Activated T-cell treated with anti-CD3 and anti-CD28 coated beads for 1 hour (primary cell): Measurements from ENCODE around the gene SIDT1.
A peak's percentile ranks its signal among the peaks of the same experiment; 100 is the strongest.

ENCODE experiments used
- DNase-seq: peaks from one replicate; pipeline ENCODE4 v3.0.0-alpha.2; 2020; ENCODE audit warnings: low read depth

Gene SIDT1

DNA sequence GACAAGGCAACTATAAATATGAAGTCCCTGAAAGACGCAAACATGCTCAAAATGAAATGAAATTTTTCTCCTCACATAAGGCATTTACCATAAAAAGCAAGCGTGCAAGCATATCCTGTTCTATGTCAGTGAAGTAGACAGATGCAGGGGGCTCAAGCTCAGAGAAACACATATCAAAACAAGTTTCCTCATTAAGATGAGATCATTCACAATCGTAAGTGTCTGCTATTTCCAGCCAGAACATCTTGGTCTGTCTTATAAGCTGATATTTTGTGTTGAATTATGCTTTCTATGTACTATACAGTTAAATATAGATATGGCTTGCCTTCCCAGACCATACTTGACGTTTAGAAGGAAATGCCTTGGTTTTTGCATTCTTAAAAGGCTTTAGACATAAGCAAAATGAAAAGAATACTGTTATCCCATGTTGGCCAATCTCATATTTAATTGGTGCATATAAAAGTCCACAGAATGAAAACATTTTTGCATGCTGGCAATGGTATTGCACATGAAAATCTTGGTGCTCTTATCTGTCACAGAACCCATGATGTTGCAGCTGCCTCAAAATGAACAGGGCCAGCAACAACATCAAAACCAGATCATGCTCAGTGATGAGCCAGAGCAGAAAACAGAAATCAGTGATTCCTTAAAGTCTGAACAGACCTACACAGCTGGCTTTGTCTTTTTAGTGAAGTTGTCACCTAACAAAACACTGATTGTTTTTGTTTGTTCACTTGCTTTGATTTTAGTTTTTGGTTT, 65.4 kb downstream of the SIDT1 start:
- no peak for DNase-seq

- no peak for DNase-seq
Observed at GRCh38 chr3:113600418-113601182, 68.2 kb downstream of the SIDT1 start.

DNA sequence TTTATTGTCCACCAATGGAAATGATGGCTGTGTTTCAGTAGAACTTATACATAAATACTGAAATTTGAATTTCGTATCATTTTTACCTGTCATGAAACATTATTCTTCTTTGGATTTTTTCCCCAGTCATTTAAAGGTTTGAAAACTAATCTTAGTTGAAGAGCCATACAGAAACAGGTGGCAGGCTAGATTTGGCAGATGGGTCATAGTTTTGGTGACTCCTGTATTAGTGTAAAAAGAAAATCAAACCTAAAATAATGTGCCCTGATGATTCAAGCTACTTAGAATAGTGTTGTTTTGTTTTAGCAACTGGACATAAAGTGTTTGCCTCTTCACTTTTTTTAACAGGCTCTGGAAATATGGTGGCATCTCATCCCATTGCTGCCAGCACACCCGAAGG, 68.9 kb downstream of the SIDT1 start:
- no peak for DNase-seq

DNA sequence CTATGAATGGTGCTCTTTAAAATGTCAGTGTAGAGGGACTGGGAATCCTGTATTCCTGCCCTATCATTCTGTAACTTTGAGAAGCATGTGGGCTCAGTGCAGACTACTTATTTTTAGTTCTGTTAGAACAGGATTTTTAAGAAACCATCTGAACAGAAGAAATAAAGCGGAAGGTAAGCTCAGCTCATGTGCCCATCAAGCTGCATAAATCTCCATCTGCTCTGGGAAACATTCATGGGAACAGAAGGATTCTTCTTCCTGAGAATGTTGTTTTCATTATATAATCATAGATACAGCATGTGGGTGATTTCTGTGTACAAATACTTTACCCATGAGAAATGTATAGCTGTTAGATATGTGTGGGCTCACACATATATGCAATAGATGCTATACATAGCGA, 69.9 kb downstream of the SIDT1 start:
- DNase-seq, result no peak

DNA sequence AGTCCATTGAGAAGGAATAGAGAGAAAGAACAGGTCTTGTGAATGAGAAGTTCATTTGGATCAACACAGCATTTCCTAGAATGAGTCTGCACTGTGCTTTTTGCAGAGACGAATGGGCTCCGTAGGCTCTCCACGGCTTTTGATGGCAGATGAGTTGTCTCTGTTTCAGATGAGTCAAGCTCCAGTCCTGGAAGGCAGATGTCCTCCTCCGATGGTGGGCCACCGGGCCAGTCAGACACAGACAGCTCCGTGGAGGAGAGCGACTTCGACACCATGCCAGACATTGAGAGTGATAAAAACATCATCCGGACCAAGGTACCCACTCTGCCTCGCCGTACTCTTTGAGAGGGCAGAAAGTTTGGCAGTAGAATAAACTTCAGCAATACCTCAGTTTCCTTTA, 70.5 kb downstream of the SIDT1 start:
- DNase-seq, result no peak

DNA sequence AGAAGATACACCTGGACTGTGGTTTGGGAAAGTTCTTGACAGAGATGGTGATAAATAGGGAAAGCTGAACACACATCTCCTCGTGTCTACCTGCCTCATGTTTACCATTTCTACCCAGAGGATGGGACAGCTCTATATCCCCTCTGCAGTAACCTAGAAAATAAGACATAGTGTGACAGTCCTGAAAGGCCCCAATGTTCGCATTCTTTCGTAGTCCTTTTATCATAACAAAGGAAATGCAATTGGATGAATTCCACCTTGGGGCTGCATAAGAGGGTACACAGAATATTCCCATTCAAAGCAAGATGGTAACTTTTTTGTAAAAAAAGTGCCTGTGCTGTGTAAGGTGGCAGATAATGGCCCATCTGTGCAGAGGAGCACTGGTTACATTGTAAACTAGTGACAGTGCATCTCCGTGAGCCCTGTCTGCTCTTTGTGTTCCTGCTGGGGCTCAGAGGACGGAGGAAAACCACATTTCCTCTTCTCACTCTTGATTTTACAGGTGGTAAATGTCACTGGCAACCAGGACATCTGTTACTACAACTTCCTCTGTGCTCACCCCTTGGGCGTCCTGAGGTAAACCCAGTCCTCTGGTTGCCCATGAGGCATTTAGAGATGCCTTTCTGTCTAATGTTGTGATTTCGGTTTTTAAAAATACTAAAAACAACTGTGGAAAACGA, 74.3 kb downstream of the SIDT1 start:
- DNase-seq, result peak; percentile 7

GRCh38 chr3:113607219-113607596, 74.9 kb downstream of the SIDT1 start:
- no peak for DNase-seq

- DNase-seq, result no peak
Observed at GRCh38 chr3:113614402-113614801, 82.0 kb downstream of the SIDT1 start.

GRCh38 chr3:113615976-113616375, 83.6 kb downstream of the SIDT1 start:
- DNase-seq, result no peak

DNA sequence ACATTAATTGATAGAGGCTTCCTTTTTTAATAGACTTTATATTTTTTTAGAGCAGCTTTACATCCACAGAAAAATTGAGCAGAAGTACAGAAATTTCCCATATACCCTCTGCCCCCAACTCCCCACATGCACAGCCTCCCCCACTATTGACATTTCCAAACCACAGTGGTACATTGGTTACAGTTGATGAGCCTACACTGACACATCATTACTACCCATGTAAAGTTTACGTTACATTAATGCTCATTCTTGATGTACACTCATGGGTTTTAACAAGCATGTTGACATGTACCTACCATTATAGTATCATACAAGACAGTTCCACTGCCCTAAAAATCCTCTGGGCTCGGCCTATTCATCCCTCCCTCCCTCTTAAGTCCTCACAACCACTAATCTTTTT, 85.4 kb downstream of the SIDT1 start:
- DNase-seq, result no peak

GRCh38 chr3:113620091-113620490, 87.7 kb downstream of the SIDT1 start:
- DNase-seq, result no peak

DNA sequence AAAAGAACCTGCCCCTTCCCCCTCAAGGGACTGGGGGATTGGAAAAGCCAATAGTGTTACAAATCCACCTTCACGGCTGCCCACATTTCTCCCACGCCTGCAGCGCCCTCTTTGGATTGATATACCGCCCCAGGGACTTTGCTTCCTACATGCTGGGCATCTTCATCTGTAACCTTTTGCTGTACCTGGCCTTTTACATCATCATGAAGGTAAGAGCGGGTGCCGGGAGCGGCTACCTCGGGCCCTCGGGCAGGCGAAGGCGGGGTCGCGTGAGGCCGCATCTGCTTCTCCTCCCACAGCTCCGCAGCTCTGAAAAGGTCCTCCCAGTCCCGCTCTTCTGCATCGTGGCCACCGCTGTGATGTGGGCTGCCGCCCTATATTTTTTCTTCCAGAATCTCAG, 91.0 kb downstream of the SIDT1 start:
- DNase-seq, result no peak

- no peak for DNase-seq
Observed at GRCh38 chr3:113623811-113624210, 91.5 kb downstream of the SIDT1 start.

DNA sequence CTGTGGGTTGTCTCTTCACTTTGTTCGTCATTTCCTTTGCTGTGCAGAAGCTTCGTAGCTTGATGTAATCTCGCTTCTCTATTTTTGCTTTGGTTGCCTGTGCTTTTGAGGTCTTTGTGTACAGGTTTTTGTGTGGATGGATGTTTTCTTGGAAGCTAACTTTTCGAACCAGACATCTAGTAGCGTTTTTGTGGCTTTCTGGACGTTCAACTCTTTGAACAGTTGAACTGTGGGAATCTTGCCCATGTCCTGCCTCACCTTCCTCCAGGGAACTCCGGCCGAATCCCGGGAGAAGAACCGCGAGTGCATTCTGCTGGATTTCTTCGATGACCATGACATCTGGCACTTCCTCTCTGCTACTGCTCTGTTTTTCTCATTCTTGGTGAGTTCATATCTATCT, 93.5 kb downstream of the SIDT1 start:
- DNase-seq, result no peak

GRCh38 chr3:113626503-113627371, 94.4 kb downstream of the SIDT1 start:
- peak; percentile 2 for DNase-seq

DNA sequence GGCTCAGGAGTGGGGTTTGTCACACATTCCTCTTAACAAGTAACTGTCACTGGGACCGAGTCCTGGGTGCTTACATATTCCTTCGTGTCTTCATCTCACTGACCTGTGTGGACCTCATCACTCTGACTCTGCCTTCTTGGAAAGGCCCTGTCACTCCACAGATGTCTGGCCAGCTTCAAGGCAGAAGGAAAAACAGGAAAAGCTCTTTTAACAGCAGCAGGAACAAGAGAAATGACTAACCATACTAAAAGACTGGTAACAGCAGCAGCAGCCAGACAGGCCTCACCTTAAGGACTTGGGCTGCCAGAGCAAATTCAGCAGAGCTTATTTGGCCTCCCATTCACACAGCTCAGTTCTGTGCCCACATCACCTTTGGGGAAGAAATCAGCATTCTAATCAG, 96.0 kb downstream of the SIDT1 start:
- DNase-seq, result no peak

- no peak for DNase-seq
Observed at GRCh38 chr3:113628788-113629187, 96.4 kb downstream of the SIDT1 start.

- DNase-seq, result no peak
Observed at GRCh38 chr3:113629584-113630421, 97.4 kb downstream of the SIDT1 start.

- no peak for DNase-seq
Observed at GRCh38 chr3:113630956-113631542, 98.7 kb downstream of the SIDT1 start.

GRCh38 chr3:113631573-113631972, 99.2 kb downstream of the SIDT1 start:
- no peak for DNase-seq
